Panc1 (cell line): ENCODE measurements around the gene CWC27. TPM values are rescaled to one million over a fixed set of nuclear protein-coding genes. Genes with fewer than 3 reads are reported as not detected.

Source experiments
- ATAC-seq: fragments of 200-7000 bp; cut with Tn5 transposase; 2 replicates; pipeline ENCODE4 v1.9.1; 2020; ENCODE audit warnings: mild to moderate bottlenecking, moderate library complexity
- BruUV-seq: library from RNA; stranded (reverse); fragments of 400-500 nt; replicated peaks from 2 replicates; lab custom pipeline; 2021; lab: Mats Ljungman, UMichigan
- CTCF ChIA-PET: fragments of 300-600 bp; sonication (Branson Sonifier 250); formaldehyde crosslinking; loops from one replicate; lab custom pipeline; 2022; ENCODE audit warnings: antibody characterized with exemption; lab: Charles Lee
- POLR2A ChIA-PET: fragments of 300-600 bp; sonication (Branson Sonifier 250); formaldehyde crosslinking; loops from one replicate; lab custom pipeline; 2022; ENCODE audit warnings: antibody characterized with exemption; lab: Charles Lee
- DNase-seq: peaks from one replicate; pipeline ENCODE4 v3.0.0-alpha.2; 2010; ENCODE audit warnings: low read depth, low spot score
- H3K27ac ChIP-seq: 2 replicates; pipeline ENCODE4 v1.5.1; 2011; ENCODE audit warnings: mild to moderate bottlenecking, low read length, inconsistent platforms
- H3K27me3 ChIP-seq: fragments of 200-500 bp; sonication (Bioruptor generic); 2 replicates; pipeline ENCODE4 v1.6.0; 2014; ENCODE audit warnings: low read length, inconsistent platforms; ENCODE audit not compliant: control insufficient read depth, insufficient read depth
- H3K36me3 ChIP-seq: fragments of 200-500 bp; sonication (Bioruptor generic); 2 replicates; pipeline ENCODE4 v1.5.1; 2014; ENCODE audit warnings: inconsistent platforms, mild to moderate bottlenecking, low read length, moderate library complexity; ENCODE audit not compliant: control insufficient read depth, insufficient read depth
- H3K4me1 ChIP-seq: 2 replicates; pipeline ENCODE4 v1.5.1; 2011; ENCODE audit warnings: inconsistent platforms, mild to moderate bottlenecking, low read length, moderate library complexity; ENCODE audit not compliant: control insufficient read depth, insufficient read depth
- H3K4me3 ChIP-seq, 2 experiments: 2 replicates each; pipeline ENCODE4 v1.5.1; 2011 to 2012; ENCODE audit warnings: low read depth in 2 of 2, low read length in 2 of 2, mild to moderate bottlenecking in 2 of 2, inconsistent platforms in 1 of 2, moderate library complexity in 1 of 2
- H3K9me3 ChIP-seq: fragments of 200-500 bp; sonication (Bioruptor generic); 2 replicates; pipeline ENCODE4 v1.5.1; 2014; ENCODE audit warnings: low read depth, mild to moderate bottlenecking, inconsistent platforms, low read length, moderate library complexity; ENCODE audit not compliant: control insufficient read depth, insufficient read depth
- CTCF ChIP-seq: fragments of 450-650 bp; IDR thresholded peaks from 2 replicates; pipeline ENCODE4 v1.5.1; 2017; ENCODE audit warnings: mild to moderate bottlenecking
- POLR2AphosphoS5 ChIP-seq: IDR thresholded peaks from 2 replicates; pipeline ENCODE4 v1.6.1; 2012; ENCODE audit warnings: mild to moderate bottlenecking, low read depth, low read length, moderate library complexity
- REST ChIP-seq, 2 experiments: IDR thresholded peaks; 2 replicates each; pipeline ENCODE4 v1.6.1; 2011 to 2012; ENCODE audit warnings: low read depth in 2 of 2, control low read depth in 1 of 2, low read length in 1 of 2, mild to moderate bottlenecking in 1 of 2, moderate library complexity in 1 of 2; ENCODE audit not compliant: insufficient read depth in 1 of 2
- SIN3A ChIP-seq: IDR thresholded peaks from 2 replicates; pipeline ENCODE4 v1.6.1; 2012; ENCODE audit warnings: low read depth, mild to moderate bottlenecking, low read length, moderate library complexity, borderline replicate concordance; ENCODE audit not compliant: insufficient read depth
- TCF7L2 ChIP-seq: IDR thresholded peaks from 2 replicates; pipeline ENCODE4 v1.6.1; 2011; ENCODE audit warnings: mild to moderate bottlenecking, low read depth, low read length, inconsistent platforms
- in situ Hi-C: cut with HindIII; loops from 2 replicates; pipeline ENCODE4 v1.10.0; 2016; ENCODE audit warnings: low sequenced_read_pairs, low pct_unique_long_range_greater_than_20kb
- intact Hi-C: fragments of 100-400 bp; cut with micrococcal nuclease; formaldehyde crosslinking; loops from one replicate; pipeline ENCODE4 v1.10.0; 2022; ENCODE audit not compliant: unreplicated experiment
- total RNA-seq: library from RNA; stranded (reverse); gene quantifications from one replicate; pipeline ENCODE4 v1.2.1, GENCODE V29; 2021; ENCODE audit not compliant: unreplicated experiment

The CWC27 gene
- total RNA-seq, 1 experiment from 2014 or later: 19.7 TPM

DNA sequence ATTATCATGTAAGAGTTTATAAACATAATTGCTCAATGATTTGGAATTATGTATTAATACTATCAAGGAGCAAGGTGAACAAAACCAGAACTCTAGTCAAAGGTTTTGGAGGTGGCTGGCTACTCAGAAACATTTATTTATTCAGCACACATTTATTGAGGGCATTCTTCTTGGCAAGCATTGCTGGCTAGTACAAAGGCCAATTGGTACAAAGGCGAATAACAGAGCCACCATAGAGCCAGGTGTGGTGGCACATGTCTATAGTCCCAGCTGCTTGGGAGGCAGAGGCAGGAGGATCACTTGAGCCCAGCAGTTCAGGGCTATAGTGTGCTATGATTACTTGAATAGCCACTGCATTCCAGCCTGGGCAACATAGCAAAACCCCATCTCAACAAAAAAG lies 242.1 kb downstream of the CWC27 start:
- ChIA-PET POLR2A (no interaction called here), CTCF (no interaction called here)
- intact Hi-C loops (no loop called here), in situ Hi-C loops (no loop called here)
- ATAC-seq (no peak), DNase-seq (no peak)
- H3K27me3 ChIP-seq: no peaks in the 10 kb centered on the region
- H3K36me3 ChIP-seq: no peaks in the 10 kb centered on the region
- TF ChIP-seq SIN3A (no peak), TCF7L2 (no peak), REST (IDR thresholded peaks at IDR 0.05; ENCODE audit: insufficient read depth in 1 of 2, low read depth in 2 of 2, low read length in 1 of 2) (no peak), POLR2AphosphoS5 (no peak), CTCF (no peak)
- no peak overlapping the region for H3K4me3 ChIP-seq
- H3K9me3 ChIP-seq: no peaks in the 10 kb centered on the region
- H3K4me1 ChIP-seq: no peaks in the 10 kb centered on the region
- H3K27ac ChIP-seq: no peak overlapping the region
- no TSS peak for BruUV-seq

DNA sequence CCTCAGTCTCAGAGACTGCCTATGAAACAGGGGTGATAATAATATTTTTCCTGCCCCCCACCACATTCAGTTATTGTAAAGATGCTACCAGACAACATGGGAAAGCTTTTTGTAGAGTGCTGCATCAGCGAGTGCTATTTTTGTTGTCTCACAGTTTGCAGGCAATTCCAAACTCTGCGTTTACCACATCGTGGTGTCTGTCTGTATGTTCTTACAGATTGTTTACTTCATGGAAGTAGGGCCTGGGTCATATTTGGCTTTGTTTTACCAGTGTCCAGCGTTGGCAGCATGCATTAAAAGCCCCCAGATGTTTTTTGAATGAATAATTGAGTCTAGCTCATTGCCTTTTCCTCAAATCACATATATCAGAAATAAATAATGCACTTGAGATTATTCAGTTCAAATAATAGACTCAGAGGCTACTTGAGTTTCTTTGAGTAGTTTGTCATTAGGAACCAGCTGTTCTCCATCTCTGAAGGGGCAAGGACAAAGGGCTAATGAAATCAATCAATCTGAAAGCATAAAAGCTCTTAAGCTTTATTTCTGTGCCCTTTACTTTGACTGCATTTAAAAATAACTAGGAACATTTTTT lies 243.7 kb downstream of the CWC27 start:
- POLR2A ChIA-PET: no interaction called here
- Histone ChIP-seq H3K27ac (no peak overlapping the region), H3K4me3 (no peak overlapping the region), H3K36me3 (no peaks in the 10 kb centered on the region), H3K9me3 (no peaks in the 10 kb centered on the region), H3K4me1 (no peaks in the 10 kb centered on the region), H3K27me3 (no peaks in the 10 kb centered on the region)
- TF ChIP-seq POLR2AphosphoS5 (no peak), CTCF (no peak), REST (IDR thresholded peaks at IDR 0.05; ENCODE audit: insufficient read depth in 1 of 2, low read depth in 2 of 2, low read length in 1 of 2) (no peak)
- BruUV-seq: no TSS peak
- intact Hi-C loops: no loop called here
- no peak for DNase-seq
- in situ Hi-C loops: no loop called here
- CTCF ChIA-PET: no interaction called here
- no peak for ATAC-seq
